Heart left ventricle (tissue), 13 donors: ENCODE data around the gene ETV5.

ENCODE experiments used
- CTCF ChIP-seq, 12 donors: fragments of 200-600 bp; sonication (generic) in 4 of 12; IDR thresholded peaks; one replicate each; pipeline versions ENCODE4 v1.5.0 to v1.8.0; 2018 to 2022; ENCODE audit warnings: antibody characterized with exemption in 12 of 12, mild to moderate bottlenecking in 5 of 12
- POLR2A ChIP-seq, 2 donors: fragments of 450-650 bp; IDR thresholded peaks; one replicate each; pipeline ENCODE4 v1.6.1; 2017; ENCODE audit warnings: antibody characterized with exemption in 2 of 2, mild to moderate bottlenecking in 2 of 2, moderate library complexity in 2 of 2
- donor health status: ischemic (EF 13 %, LVEDD 7.1; RV severe dilation, severe dysfunction).
- donor health status: DM: no; HTN: yes; CAD: no.
- donor health status: DM: no; HTN: no; CAD: no.
- donor health status: ischemic (EF 25% LVEDD 6.9; RV normal size, moderate dysfunction).
- donor health status: ischemic (EF 25% LVEDD 5.7; RV mildly dilated, moderate dysfunction).
- donor health status: ischemic (EF 35%, LVEDD 5.7; RV mildly dilated, moderate dysfunction).
- donor health status: nonischemic (EF 11% LVEDD 7.7; RV severe dilation, severe dysfunction).
- donor health status: DM: yes; HTN: yes; CAD: no.
- donor health status: PGD.
- donor health status: ischemic (EF 29% LVEDD 5.4; RV normal size, mild dysfunction).
- donor health status: nonischemic (EF 23%, LVEDD 6.1; RV moderate dilation, normal function).

- no peak for TF ChIP-seq POLR2A (IDR thresholded peaks at IDR 0.05)
- no peak for TF ChIP-seq CTCF (IDR thresholded peaks at IDR 0.05)
Observed at GRCh38 chr3:186152889-186153292, 44.0 kb upstream of the ETV5 start.
